Pancreas (tissue), 10 donors: ENCODE data around the gene IGFALS. TPM values are rescaled to one million over a fixed set of nuclear protein-coding genes. Genes with fewer than 3 reads are reported as not detected.

Experiments
- ATAC-seq, 4 donors: fragments of 200-7000 bp; cut with Tn5 transposase; one replicate each; pipeline versions ENCODE4 v1.8.0 to v1.9.1; 2020; ENCODE audit warnings: mild to moderate bottlenecking in 4 of 4, moderate library complexity in 4 of 4
- DNase-seq, 6 donors: peaks; one replicate each; pipeline ENCODE4 v3.0.0-alpha.2; 2020
- FAIRE-seq: peaks from 2 replicates; lab custom pipeline; 2012; peaks lifted over from hg19 to GRCh38; lab: Jason Lieb, UNC
- H3K27ac ChIP-seq, 4 donors: fragments of 200-600 bp; sonication (generic); 1 replicate in 3 of 4; 2 replicates in 1 of 4; pipeline versions ENCODE4 v1.5.0 to v1.8.0; 2020
- H3K27me3 ChIP-seq, 4 donors: fragments of 200-600 bp; one replicate each; pipeline ENCODE4 v1.8.0; 2021
- H3K36me3 ChIP-seq, 3 donors: fragments of 200-600 bp; sonication (generic) in 1 of 3; one replicate each; pipeline versions ENCODE4 v1.5.0 to v1.8.0; 2020 to 2021
- H3K4me1 ChIP-seq, 3 donors: fragments of 200-600 bp; one replicate each; pipeline ENCODE4 v1.8.0; 2021
- H3K4me3 ChIP-seq, 4 donors: fragments of 200-600 bp; sonication (generic) in 2 of 4; one replicate each; pipeline versions ENCODE4 v1.5.0 to v1.8.0; 2020 to 2021
- H3K9me3 ChIP-seq, 4 donors: fragments of 200-600 bp; one replicate each; pipeline ENCODE4 v1.8.0; 2021
- WGBS, 2 donors: extraction: QIAGEN DNeasy Blood & Tissue Kit; methylation state at CpG; one replicate each; pipeline ENCODE4 v1.1.7; 2013; 5-methylcytosine and 5-hydroxymethylcytosine counted together
- intact Hi-C, 3 donors: fragments of 100-400 bp; cut with DNase I; formaldehyde crosslinking; loops; one replicate each; pipeline versions ENCODE4 v1.11.1 to v1.14.2; 2022
- polyA plus RNA-seq, 2 donors: library from polyadenylated mRNA; stranded (reverse); fragments of 200-250 nt; gene quantifications; one replicate each; pipeline ENCODE4 v1.2.3, GENCODE V29; 2013
- total RNA-seq, 6 donors: library from RNA; stranded (reverse); fragmentation: NEBNext Ultra II Directional in 4 of 6; extraction: Animal tissue kit (Norgen Biotek cat#: 25700) in 4 of 6; gene quantifications; one replicate each; pipeline versions ENCODE4 v1.2.1 to v1.2.4, GENCODE V29; 2021 to 2023
- TF ChIP-seq, protein P1 (sequence below), 4 donors: fragments of 200-600 bp; sonication (generic) in 3 of 4; IDR thresholded peaks; one replicate each; pipeline versions ENCODE4 v1.5.0 to v1.8.0; 2021; ENCODE audit warnings: antibody characterized with exemption in 4 of 4
- donor health status: healthy with polysubstance abuse.
- donor health status: DM: no; HTN: no; CAD: no; lungs with moderate emphysema.
- donor health status: DM: no; HTN: no; CAD: no.
- donor health status: control.
- donor health status: control.
- donor health status: Bipolar disorder and iron deficiency.
- donor health status: DM: yes; HTN: yes; CAD: no.
- donor health status: DM: no; HTN: no; CAD: no.
- donor health status: DM: no; HTN: no; CAD: no.
- donor health status: DM: yes; HTN: yes; CAD: no.

IGFALS gene
- total and polyA plus RNA-seq, 8 donors, result 1.0 to 8.2 (median 3.2) TPM

DNA sequence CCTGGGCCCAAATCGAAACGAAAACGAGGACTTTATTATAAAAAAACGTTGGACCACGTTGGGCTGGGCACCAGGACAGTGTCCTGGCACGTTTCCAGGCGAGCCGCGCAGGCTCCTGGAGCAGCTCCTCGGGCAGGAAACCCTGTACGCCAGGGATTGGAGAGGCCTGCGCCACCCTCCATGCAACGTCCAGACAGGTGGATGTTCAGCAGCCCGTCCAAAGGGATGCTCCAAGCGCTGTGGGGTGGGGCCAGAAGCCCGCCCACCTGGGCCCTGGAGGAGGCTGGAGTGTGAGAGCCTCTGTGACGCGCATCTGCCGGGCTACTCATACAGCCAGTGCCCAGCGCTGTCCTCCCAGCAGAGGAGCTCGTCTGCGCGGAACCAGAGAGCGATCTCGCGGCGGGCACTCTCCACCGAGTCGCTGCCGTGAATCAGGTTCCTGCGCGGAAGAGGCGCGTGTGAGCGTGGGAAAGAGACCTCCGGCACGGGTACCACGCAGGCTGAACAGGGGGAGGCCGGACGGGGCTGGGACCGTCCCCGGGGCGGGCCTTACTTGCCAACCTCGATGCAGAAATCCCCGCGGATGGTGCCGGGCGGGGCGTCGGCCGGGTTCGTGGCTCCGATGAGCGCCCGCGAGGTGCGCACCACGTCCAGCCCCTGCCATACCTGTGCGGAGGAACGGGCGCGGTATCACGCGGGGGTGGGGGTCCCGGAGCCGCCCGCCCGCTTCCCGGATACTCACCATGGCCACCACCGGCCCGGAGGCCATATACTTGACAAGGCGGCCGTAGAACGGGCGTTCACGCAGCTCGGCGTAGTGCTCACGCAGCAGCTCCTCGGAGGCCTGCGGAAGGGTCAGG is 22.9 kb downstream of the IGFALS start:
- FAIRE-seq (no peak), DNase-seq (peak; percentile 71 to 94 (median 86)), ATAC-seq (peak; percentile 17 to 29 (median 28))
- 2 to 3% methylated on average over 63 to 81 of the region's 81 CpGs for WGBS, 2 donors
- TF ChIP-seq, protein P1, sequence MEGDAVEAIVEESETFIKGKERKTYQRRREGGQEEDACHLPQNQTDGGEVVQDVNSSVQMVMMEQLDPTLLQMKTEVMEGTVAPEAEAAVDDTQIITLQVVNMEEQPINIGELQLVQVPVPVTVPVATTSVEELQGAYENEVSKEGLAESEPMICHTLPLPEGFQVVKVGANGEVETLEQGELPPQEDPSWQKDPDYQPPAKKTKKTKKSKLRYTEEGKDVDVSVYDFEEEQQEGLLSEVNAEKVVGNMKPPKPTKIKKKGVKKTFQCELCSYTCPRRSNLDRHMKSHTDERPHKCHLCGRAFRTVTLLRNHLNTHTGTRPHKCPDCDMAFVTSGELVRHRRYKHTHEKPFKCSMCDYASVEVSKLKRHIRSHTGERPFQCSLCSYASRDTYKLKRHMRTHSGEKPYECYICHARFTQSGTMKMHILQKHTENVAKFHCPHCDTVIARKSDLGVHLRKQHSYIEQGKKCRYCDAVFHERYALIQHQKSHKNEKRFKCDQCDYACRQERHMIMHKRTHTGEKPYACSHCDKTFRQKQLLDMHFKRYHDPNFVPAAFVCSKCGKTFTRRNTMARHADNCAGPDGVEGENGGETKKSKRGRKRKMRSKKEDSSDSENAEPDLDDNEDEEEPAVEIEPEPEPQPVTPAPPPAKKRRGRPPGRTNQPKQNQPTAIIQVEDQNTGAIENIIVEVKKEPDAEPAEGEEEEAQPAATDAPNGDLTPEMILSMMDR (IDR thresholded peaks at IDR 0.05), result no peak
- H3K4me1 ChIP-seq, result peaks cover 9 to 13% (median 9%) of the 10 kb centered on the region in 3 donors
- H3K36me3 ChIP-seq, result peaks cover 0 to 22% (median 0%) of the 10 kb centered on the region in 3 donors
- H3K9me3 ChIP-seq, result no peaks in the 10 kb centered on the region
- peak overlapping the region; percentile 87 to 100 (median 96) for H3K4me3 ChIP-seq
- peak overlapping the region; percentile 51 to 70 (median 62) for H3K27ac ChIP-seq
- no peaks in the 10 kb centered on the region for H3K27me3 ChIP-seq
- intact Hi-C loops, result no loop called here

DNA sequence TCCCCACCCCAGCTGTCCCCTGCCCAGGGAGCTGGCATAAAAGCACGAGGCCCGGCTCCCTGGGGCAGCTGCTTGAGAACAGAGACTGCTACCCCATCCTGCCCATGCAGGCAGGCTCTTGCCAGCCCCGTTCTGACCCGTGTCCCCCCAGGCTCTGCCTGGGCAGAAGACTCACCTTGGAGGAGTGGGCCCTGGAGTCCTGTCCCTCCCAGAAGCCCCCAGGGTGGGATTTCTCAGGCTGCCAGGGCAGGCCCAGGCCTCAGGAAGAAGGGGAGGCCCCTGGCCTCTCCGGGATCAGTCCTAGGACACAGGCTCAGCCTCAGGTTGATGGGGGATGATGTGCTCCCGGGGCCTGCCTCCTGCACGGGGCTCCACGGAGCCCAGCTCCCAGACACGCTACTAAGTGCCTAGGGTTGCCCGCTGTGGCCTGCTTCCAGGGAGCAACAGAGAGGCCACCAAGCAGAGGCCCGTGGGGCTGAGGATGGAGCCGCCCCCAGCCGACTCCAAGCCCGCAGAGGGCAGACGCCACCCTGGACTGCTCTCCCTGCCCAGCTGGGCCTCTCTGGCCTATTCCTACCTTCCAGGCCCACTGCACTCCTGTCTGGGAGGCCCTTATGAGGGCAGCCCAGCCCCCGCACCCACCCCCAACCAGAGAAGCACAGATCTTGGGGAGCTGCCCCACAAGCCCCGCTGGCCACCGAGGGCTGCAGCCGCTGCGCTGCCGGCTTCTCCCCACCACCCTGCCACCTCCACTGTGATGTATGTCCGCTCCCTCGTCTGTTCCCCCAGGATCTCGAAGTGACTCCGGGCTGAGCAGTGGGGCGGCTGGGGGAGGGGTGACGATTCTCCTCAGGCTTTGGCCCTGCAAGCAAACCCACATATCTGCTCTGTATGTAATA is 23.9 kb downstream of the IGFALS start:
- WGBS, 2 donors, result 75 to 76% methylated on average over 23 to 27 of the region's 27 CpGs
- FAIRE-seq, result no peak
- intact Hi-C loops, result no loop called here
- peak overlapping the region in 3 of 4 donors; percentile 51 to 70 (median 68) for H3K27ac ChIP-seq
- H3K4me3 ChIP-seq, result peak overlapping the region in 2 of 4 donors; percentile 87 to 100
- DNase-seq, result peak in 2 of 6 donors; percentile 60 to 85
- no peaks in the 10 kb centered on the region for H3K9me3 ChIP-seq
- peaks cover 0 to 31% (median 5%) of the 10 kb centered on the region in 3 donors for H3K36me3 ChIP-seq
- no peaks in the 10 kb centered on the region for H3K27me3 ChIP-seq
- H3K4me1 ChIP-seq, result peaks cover 7 to 12% (median 8%) of the 10 kb centered on the region in 3 donors
- ATAC-seq, result no peak
- TF ChIP-seq, protein P1 (IDR thresholded peaks at IDR 0.05), result no peak

DNA sequence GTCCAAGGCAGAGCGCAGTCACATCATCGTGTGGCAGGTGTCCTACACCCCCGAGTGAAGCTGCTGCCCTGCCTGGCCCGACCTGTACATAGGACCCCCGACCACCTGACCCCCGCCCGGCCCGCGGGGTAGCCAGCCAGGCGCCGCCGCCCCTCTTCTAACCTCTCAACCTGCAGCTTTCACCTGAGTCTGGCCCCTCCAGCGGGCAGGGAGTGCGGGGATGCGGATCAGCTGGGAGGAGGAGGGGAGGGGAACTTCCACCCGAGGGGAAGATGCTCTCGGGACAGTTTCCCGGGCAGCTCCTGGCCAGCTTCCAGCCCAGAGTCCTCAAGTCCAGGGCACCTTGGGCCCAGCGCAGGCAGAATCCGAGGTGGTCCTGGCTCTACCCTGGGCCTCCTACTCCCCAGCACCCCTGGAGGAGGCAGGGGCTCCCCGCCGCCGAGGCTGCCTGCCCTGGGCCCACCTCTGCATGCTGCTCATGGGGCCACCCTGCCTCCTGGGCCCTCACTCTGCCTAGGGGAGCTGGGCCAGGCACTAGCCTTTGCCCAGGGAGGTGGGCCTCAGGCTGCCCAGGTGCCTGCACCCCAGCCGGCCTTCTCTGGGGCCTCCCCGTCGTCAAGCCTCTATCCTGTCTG is 24.6 kb downstream of the IGFALS start:
- 85 to 87% methylated on average over 26 of the region's 26 CpGs for WGBS, 2 donors

DNA sequence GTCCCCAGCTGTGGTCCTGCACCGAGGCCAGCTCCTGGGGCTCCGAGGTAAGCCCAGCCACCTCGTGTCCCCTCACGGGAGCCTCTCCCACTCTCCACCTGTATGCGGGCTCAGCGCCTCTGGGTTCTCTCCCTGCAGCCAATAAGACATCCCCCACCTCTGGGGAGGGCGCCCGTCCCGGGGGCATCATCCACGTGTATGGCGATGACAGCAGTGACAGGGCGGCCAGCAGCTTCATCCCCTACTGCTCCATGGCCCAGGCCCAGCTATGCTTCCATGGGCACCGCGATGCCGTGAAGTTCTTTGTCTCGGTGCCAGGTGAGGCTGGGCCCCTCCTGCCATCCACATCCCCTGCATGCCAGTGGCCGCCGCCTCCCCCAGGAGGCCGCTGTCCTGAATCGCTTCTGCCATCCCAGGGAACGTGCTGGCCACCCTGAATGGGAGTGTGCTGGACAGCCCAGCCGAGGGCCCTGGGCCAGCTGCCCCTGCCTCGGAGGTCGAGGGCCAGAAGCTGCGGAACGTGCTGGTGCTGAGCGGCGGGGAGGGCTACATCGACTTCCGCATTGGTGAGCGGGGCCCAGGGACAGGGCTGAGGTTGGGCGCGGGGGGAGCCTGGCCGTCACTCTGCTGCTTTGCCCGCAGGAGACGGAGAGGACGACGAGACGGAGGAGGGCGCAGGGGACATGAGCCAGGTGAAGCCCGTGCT is 25.3 kb downstream of the IGFALS start:
- no peaks in the 10 kb centered on the region for H3K27me3 ChIP-seq

More for the DNA sequence above, 24.6 kb downstream of the IGFALS start:
- no peaks in the 10 kb centered on the region for H3K27me3 ChIP-seq
- TF ChIP-seq, protein P1 (IDR thresholded peaks at IDR 0.05), result no peak
- ATAC-seq (no peak), FAIRE-seq (no peak), DNase-seq (peak in 1 of 6 donors; percentile 72)
- intact Hi-C loops, result no loop called here
- no peak overlapping the region for H3K4me3 ChIP-seq
- peaks cover 0 to 6% (median 0%) of the 10 kb centered on the region in 3 donors for H3K4me1 ChIP-seq
- H3K36me3 ChIP-seq, result peaks cover 0 to 37% (median 10%) of the 10 kb centered on the region in 3 donors
- H3K9me3 ChIP-seq, result no peaks in the 10 kb centered on the region
- H3K27ac ChIP-seq, result no peak overlapping the region

More for the DNA sequence above, 25.3 kb downstream of the IGFALS start:
- no peak overlapping the region for H3K4me3 ChIP-seq
- TF ChIP-seq, protein P1 (IDR thresholded peaks at IDR 0.05), result no peak
- no peak overlapping the region for H3K27ac ChIP-seq
- intact Hi-C loops, result no loop called here
- ATAC-seq (no peak), FAIRE-seq (no peak), DNase-seq (peak in 2 of 6 donors; percentile 62 to 85)
- peaks cover 0 to 41% (median 10%) of the 10 kb centered on the region in 3 donors for H3K36me3 ChIP-seq
- 89 to 91% methylated on average over 41 of the region's 41 CpGs for WGBS, 2 donors
- peaks cover 0 to 6% (median 0%) of the 10 kb centered on the region in 3 donors for H3K4me1 ChIP-seq
- no peaks in the 10 kb centered on the region for H3K9me3 ChIP-seq
